ENCODE data around the gene DCTD. TPM values are rescaled to one million over a fixed set of nuclear protein-coding genes. Genes with fewer than 3 reads are reported as not detected.

DCTD gene
- total RNA-seq, 2 donors from 2014 or later = 27.0 to 39.7 TPM

DNA sequence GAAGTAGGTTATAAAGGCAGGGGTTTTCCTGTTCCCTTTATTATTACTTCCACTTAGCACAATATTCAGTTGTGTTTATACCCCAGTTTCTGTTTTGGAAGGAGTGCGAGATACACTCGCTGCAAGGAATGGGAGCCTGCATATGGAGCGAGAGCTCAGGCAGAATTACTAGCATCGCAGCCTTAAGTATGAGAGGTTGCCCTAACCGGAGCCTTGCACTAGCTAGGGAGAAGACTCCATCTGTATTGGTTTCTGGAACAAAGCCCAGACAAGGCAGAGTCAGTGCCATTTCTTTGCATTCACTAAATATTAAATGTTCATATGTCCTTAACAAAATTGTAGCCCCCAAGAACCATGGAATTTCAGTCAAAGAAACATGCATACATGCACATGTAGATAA, 6.2 kb upstream of the DCTD start:
- 61 to 68% methylated on average over 5 of the region's 5 CpGs for WGBS, 2 donors
- DNase-seq (no peak), ATAC-seq (no peak)
- TF ChIP-seq CTCF (IDR thresholded peaks at IDR 0.05) (no peak), POLR2A (IDR thresholded peaks at IDR 0.05) (no peak)
- intact Hi-C loops (cut with DNase I) = no loop called here
- Histone ChIP-seq H3K4me1 (peaks cover 19% of the 10 kb centered on the region), H3K9me3 (no peaks in the 10 kb centered on the region), H3K36me3 (replicated peaks in 1 of 2; ENCODE audit: insufficient read depth in 1 of 2, low read depth in 2 of 2) (no peaks in the 10 kb centered on the region), H3K27me3 (no peaks in the 10 kb centered on the region), H3K27ac (peak overlapping the region in 2 of 4 donors; percentile 38 to 72), H3K4me3 (no peak overlapping the region)

DNA sequence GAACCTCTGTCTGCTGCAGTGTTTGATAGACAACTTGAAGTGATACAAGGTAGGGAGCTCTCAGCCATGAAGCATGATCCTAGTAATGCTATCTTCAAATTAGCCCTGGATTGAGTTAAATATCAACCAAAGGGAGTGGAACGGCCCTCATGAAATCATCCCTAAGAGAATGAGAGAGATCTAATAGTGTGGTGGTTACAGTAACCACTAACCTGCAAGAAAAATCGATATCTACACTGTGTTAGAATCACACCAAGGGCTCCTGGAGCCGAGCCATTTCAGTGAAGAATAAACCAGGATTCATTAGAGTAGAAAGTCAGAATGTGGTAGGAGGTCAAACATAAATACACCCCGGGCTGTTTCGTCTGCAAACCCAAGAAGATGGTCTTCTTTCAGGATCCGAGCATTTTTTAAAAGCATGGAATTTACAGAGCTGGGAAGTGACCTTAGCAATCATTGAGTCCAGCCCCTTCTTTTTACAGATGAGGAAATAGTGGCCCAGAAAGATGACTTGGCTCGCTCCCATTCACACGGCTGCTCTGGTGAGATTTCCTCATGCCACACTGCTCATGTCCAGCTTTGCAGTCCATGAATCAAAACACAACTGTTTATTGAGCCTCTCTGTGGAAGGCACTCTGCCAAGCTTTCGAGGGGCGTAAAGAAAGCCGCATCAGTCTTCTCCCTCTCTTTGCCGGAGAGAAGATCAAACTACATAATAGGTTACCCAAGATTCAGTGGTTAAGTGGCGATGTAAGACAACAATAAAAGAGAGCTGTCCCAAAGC, 5.5 kb upstream of the DCTD start:
- Histone ChIP-seq H3K4me3 (no peak overlapping the region), H3K4me1 (peaks cover 23% of the 10 kb centered on the region), H3K27ac (peak overlapping the region; percentile 16 to 72 (median 34)), H3K36me3 (replicated peaks in 1 of 2; ENCODE audit: insufficient read depth in 1 of 2, low read depth in 2 of 2) (no peaks in the 10 kb centered on the region), H3K9me3 (no peaks in the 10 kb centered on the region), H3K27me3 (no peaks in the 10 kb centered on the region)
- TF ChIP-seq POLR2A (IDR thresholded peaks at IDR 0.05) (no peak), CTCF (IDR thresholded peaks at IDR 0.05) (no peak)
- intact Hi-C loops (cut with DNase I) = no loop called here
- WGBS, 2 donors = 30 to 41% methylated on average over 13 of the region's 13 CpGs
- ATAC-seq = peak; percentile 61
- peak; percentile 36 to 65 (median 49) for DNase-seq

GRCh38 chr4:182921608-182922007, 4.4 kb upstream of the DCTD start:
- DNase-seq = no peak
- 85 to 87% methylated on average over 4 of the region's 4 CpGs for WGBS, 2 donors
- H3K4me3 ChIP-seq = no peak overlapping the region
- peak overlapping the region in 1 of 4 donors; percentile 38 for H3K27ac ChIP-seq
- TF ChIP-seq CTCF (IDR thresholded peaks at IDR 0.05) (no peak), POLR2A (IDR thresholded peaks at IDR 0.05) (no peak)
- intact Hi-C loops (cut with DNase I) = no loop called here
- H3K9me3 ChIP-seq = no peaks in the 10 kb centered on the region
- no peaks in the 10 kb centered on the region for H3K27me3 ChIP-seq
- no peak for ATAC-seq
- peaks cover 23% of the 10 kb centered on the region for H3K4me1 ChIP-seq
- H3K36me3 ChIP-seq (replicated peaks in 1 of 2; ENCODE audit: insufficient read depth in 1 of 2, low read depth in 2 of 2) = no peaks in the 10 kb centered on the region

DNA sequence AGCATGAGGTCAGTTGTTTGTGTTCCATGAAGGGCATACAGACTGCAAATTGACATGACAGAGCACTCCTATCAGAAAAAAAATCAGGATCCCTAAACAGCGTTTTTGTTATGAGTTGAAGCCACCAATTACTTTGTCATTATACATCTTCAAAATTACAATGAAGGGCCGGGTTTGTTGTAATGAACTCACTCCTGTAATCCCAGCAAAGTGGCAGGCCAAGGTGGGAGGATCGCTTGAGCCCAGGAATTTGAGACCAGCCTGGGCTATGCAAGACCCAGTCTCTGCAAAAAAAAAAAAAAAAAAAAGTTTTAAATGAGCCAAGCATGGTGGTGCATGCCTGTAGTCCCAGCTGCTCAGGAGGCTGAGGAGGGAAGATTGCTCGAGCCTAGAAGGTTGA, 3.5 kb upstream of the DCTD start:
- intact Hi-C loops (cut with DNase I) = no loop called here
- no peak for TF ChIP-seq CTCF (IDR thresholded peaks at IDR 0.05)
- TF ChIP-seq POLR2A (IDR thresholded peaks at IDR 0.05) = no peak
- H3K27me3 ChIP-seq = no peaks in the 10 kb centered on the region
- ATAC-seq (no peak), DNase-seq (no peak)
- H3K9me3 ChIP-seq = no peaks in the 10 kb centered on the region
- H3K4me1 ChIP-seq = peaks cover 29% of the 10 kb centered on the region
- no peak overlapping the region for H3K27ac ChIP-seq
- WGBS, 2 donors = 80 to 81% methylated on average over 4 of the region's 4 CpGs
- no peaks in the 10 kb centered on the region for H3K36me3 ChIP-seq (replicated peaks in 1 of 2; ENCODE audit: insufficient read depth in 1 of 2, low read depth in 2 of 2)
- H3K4me3 ChIP-seq = no peak overlapping the region

Measured in body of pancreas (tissue), 4 donors.